Parathyroid adenoma (tissue), 2 donors: ENCODE data around the gene CNST.

ENCODE experiments used
- H2AFZ ChIP-seq: fragments of 300-600 bp; sonication (generic); one replicate; pipeline ENCODE4 v1.7.0; 2017; ENCODE audit warnings: antibody characterized with exemption, mild to moderate bottlenecking
- H3K27ac ChIP-seq: fragments of 300-600 bp; sonication (generic); one replicate; pipeline ENCODE4 v1.7.0; 2017
- H3K27me3 ChIP-seq: fragments of 300-600 bp; sonication (generic); one replicate; pipeline ENCODE4 v1.7.0; 2017; ENCODE audit warnings: low read length; ENCODE audit not compliant: control insufficient read depth, insufficient read depth
- H3K36me3 ChIP-seq: fragments of 300-600 bp; sonication (generic); one replicate; pipeline ENCODE4 v1.7.0; 2017; ENCODE audit warnings: low read length; ENCODE audit not compliant: control insufficient read depth, insufficient read depth
- H3K4me1 ChIP-seq: fragments of 300-600 bp; sonication (generic); one replicate; pipeline ENCODE4 v1.7.0; 2017; ENCODE audit warnings: control low read depth
- H3K4me2 ChIP-seq: fragments of 300-600 bp; sonication (generic); one replicate; pipeline ENCODE4 v1.7.0; 2017; ENCODE audit warnings: low read length
- H3K4me3 ChIP-seq: fragments of 300-600 bp; sonication (generic); one replicate; pipeline ENCODE4 v1.7.0; 2017; ENCODE audit warnings: low read depth, low read length
- H3K79me2 ChIP-seq: fragments of 300-600 bp; sonication (generic); one replicate; pipeline ENCODE4 v1.7.0; 2017; ENCODE audit warnings: control low read depth
- H3K9ac ChIP-seq: fragments of 300-600 bp; sonication (generic); one replicate; pipeline ENCODE4 v1.7.0; 2017; ENCODE audit warnings: mild to moderate bottlenecking
- H3K9me3 ChIP-seq: fragments of 300-600 bp; sonication (generic); one replicate; pipeline ENCODE4 v1.7.0; 2017; ENCODE audit warnings: low read length; ENCODE audit not compliant: control insufficient read depth
- TF ChIP-seq, protein P1 (sequence below): fragments of 300-600 bp; sonication (generic); IDR thresholded peaks from one replicate; pipeline ENCODE4 v1.7.0; 2017; ENCODE audit warnings: antibody characterized with exemption, mild to moderate bottlenecking
- donor health status: primary hyperparathyroidism.

Gene CNST

DNA sequence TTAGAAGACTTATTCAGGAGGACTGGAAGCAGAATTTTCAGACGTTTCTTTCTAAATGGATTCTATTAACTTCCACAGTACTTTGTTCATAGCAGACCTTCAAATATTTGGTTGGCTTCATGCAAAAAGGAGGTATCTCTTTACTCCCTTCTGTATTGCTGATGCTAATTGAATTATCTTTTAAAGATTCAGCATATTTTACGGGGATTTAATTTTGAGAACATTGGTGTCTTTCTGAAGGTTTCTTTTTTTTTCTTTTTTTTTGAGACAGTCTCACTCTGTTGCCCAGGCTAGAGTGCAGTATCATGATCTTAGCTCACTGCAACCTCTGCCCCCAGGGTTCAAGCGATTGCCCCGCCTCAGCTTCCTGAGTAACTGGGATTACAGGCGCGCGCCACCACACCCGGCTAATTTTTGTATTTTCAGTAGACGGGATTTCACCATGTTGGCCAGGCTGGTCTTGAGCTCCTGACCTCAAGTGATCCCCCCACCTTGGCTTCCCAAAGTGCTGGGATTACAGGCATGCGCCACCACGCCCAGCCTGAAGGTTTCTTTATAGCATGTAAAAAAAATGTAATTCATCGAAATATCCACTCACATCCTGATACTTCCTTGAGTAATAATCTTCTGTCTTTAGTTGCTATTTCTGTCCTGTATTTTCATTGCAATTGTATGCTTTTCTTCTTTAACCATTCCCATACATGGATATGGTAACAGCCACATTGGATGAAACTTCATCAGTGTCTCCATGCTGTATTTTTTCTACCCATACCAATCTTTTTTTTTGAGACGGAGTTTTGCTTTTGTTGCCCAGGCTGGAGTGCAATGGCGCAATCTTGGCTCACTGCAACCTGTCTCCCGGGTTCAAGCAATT, 14.5 kb downstream of the CNST start:
- Histone ChIP-seq H3K4me1 (peaks cover 7% of the 10 kb centered on the region), H3K4me2 (no peak overlapping the region), H3K79me2 (peaks cover 6% of the 10 kb centered on the region), H3K27ac (no peak overlapping the region), H3K9ac (no peak overlapping the region), H3K9me3 (no peaks in the 10 kb centered on the region), H3K27me3 (no peaks in the 10 kb centered on the region), H3K4me3 (no peak overlapping the region), H2AFZ (no peak overlapping the region), H3K36me3 (no peaks in the 10 kb centered on the region)
- TF ChIP-seq, protein P1, sequence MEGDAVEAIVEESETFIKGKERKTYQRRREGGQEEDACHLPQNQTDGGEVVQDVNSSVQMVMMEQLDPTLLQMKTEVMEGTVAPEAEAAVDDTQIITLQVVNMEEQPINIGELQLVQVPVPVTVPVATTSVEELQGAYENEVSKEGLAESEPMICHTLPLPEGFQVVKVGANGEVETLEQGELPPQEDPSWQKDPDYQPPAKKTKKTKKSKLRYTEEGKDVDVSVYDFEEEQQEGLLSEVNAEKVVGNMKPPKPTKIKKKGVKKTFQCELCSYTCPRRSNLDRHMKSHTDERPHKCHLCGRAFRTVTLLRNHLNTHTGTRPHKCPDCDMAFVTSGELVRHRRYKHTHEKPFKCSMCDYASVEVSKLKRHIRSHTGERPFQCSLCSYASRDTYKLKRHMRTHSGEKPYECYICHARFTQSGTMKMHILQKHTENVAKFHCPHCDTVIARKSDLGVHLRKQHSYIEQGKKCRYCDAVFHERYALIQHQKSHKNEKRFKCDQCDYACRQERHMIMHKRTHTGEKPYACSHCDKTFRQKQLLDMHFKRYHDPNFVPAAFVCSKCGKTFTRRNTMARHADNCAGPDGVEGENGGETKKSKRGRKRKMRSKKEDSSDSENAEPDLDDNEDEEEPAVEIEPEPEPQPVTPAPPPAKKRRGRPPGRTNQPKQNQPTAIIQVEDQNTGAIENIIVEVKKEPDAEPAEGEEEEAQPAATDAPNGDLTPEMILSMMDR, result no peak

DNA sequence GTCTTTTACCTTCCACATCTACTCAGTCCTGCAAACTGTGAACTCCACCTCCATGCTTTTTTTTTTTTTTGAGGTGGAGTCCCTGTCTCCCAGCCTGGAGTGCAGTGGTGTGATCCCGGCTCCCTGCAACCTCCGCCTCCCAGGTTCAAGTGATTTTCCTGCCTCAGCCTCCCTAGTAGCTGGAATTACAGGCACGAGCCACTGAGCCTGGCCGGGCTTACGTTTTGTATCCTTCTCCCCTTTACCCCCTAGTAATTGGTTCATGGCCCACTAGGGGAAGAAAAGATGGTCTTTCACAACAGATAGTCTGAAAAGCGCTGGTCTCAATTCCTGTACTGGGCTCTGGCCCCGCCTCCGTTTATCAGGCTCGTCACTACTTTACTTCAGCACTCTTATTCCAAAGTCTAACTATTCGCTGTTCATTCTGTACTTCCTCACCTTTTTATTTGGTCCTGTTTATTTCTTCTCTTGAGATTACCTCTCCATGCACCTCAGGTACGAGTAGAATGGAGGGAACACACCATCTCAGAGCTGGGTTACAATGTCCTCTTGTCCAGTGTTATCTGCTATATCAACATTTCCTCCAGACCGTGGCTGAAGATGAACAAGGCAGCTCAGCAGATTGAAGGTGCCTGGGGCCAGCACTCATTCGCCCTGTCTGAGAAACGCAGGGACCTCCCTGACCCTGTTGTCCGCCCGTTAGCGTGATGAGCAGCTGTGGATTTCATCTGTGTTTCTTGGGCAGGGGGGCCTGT, 16.2 kb downstream of the CNST start:
- no peak overlapping the region for H3K9ac ChIP-seq
- H3K27ac ChIP-seq, result peak overlapping the region; percentile 47
- no peaks in the 10 kb centered on the region for H3K27me3 ChIP-seq
- H3K79me2 ChIP-seq, result peaks cover 6% of the 10 kb centered on the region
- H2AFZ ChIP-seq, result peak overlapping the region; percentile 33
- TF ChIP-seq, protein P1, result no peak
- peaks cover 7% of the 10 kb centered on the region for H3K4me1 ChIP-seq
- H3K4me2 ChIP-seq, result peak overlapping the region; percentile 47
- H3K9me3 ChIP-seq, result no peaks in the 10 kb centered on the region
- no peaks in the 10 kb centered on the region for H3K36me3 ChIP-seq
- no peak overlapping the region for H3K4me3 ChIP-seq

DNA sequence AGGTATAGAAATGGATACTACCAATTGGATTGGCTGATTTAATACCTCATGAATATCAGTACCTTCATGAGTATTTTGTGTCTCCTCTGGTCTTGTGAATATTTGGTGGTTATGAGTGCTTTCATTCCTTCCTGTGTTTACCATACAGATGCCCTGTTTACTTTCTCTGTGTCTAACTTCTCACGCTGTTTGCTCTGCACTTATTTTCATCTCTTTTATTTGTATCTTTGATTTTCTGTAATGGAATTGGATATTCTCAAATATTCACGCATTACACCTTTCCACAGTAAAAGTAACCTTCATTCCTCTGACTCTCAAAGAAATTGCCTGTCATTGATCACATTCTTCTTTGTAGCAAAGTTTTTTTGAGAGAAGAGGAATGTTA, 16.8 kb downstream of the CNST start:
- H3K4me1 ChIP-seq, result peaks cover 7% of the 10 kb centered on the region
- no peak overlapping the region for H3K4me3 ChIP-seq
- H3K36me3 ChIP-seq, result no peaks in the 10 kb centered on the region
- no peaks in the 10 kb centered on the region for H3K9me3 ChIP-seq
- H2AFZ ChIP-seq, result peak overlapping the region; percentile 33
- TF ChIP-seq, protein P1, result no peak
- peaks cover 6% of the 10 kb centered on the region for H3K79me2 ChIP-seq
- peak overlapping the region; percentile 47 for H3K27ac ChIP-seq
- peak overlapping the region; percentile 47 for H3K4me2 ChIP-seq
- no peaks in the 10 kb centered on the region for H3K27me3 ChIP-seq
- no peak overlapping the region for H3K9ac ChIP-seq

DNA sequence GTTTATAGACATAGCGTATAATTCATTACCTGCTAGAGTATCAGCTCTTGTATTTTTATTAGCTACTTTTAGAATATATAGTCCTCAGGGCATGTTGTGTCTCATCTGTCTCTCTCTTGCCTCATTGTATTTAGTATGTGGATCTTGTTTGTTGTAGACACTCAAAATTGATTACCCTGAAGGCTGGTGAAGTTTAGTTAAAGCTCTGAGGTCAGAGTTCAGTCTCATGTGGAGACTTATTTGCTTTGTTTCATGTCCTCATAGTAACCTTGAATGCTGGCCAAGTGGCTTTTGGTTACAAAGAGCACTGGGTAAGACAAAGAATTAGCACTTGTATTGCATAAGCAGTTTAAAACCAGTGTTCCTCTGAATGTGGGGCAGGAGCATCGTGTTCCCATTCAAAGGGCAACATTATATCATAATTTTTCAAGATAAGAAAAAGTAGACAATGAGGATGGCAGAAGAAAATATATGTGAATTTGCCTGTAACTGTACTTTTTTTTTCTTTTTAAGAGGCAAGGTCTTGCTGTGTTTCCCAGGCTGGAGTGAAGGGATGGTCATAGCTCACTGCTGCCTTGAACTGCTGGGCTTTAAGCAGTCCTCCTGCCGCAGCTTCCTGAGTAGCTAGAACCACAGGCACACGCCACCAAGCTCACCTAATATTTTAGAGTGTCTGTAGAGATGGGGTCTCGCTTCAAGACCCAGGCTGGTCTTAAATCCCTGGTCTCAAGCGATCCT, 17.4 kb downstream of the CNST start:
- Histone ChIP-seq H3K4me3 (no peak overlapping the region), H3K9me3 (no peaks in the 10 kb centered on the region), H3K4me1 (peaks cover 7% of the 10 kb centered on the region)

More for the DNA sequence above, 17.4 kb downstream of the CNST start:
- no peak overlapping the region for H3K4me2 ChIP-seq
- H3K36me3 ChIP-seq, result no peaks in the 10 kb centered on the region
- TF ChIP-seq, protein P1, result no peak
- H2AFZ ChIP-seq, result no peak overlapping the region
- H3K79me2 ChIP-seq, result peaks cover 6% of the 10 kb centered on the region
- H3K9ac ChIP-seq, result no peak overlapping the region
- H3K27me3 ChIP-seq, result no peaks in the 10 kb centered on the region
- H3K27ac ChIP-seq, result peak overlapping the region; percentile 47
